CD4-positive, alpha-beta T cell treated with Interleukin-17A for 1 hour (primary cell): ENCODE results near the gene GRIPAP1.

Experiments
- DNase-seq: peaks from one replicate; pipeline ENCODE4 v3.0.0-alpha.2; 2020

The GRIPAP1 gene, protein sequence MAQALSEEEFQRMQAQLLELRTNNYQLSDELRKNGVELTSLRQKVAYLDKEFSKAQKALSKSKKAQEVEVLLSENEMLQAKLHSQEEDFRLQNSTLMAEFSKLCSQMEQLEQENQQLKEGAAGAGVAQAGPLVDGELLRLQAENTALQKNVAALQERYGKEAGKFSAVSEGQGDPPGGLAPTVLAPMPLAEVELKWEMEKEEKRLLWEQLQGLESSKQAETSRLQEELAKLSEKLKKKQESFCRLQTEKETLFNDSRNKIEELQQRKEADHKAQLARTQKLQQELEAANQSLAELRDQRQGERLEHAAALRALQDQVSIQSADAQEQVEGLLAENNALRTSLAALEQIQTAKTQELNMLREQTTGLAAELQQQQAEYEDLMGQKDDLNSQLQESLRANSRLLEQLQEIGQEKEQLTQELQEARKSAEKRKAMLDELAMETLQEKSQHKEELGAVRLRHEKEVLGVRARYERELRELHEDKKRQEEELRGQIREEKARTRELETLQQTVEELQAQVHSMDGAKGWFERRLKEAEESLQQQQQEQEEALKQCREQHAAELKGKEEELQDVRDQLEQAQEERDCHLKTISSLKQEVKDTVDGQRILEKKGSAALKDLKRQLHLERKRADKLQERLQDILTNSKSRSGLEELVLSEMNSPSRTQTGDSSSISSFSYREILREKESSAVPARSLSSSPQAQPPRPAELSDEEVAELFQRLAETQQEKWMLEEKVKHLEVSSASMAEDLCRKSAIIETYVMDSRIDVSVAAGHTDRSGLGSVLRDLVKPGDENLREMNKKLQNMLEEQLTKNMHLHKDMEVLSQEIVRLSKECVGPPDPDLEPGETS

DNA sequence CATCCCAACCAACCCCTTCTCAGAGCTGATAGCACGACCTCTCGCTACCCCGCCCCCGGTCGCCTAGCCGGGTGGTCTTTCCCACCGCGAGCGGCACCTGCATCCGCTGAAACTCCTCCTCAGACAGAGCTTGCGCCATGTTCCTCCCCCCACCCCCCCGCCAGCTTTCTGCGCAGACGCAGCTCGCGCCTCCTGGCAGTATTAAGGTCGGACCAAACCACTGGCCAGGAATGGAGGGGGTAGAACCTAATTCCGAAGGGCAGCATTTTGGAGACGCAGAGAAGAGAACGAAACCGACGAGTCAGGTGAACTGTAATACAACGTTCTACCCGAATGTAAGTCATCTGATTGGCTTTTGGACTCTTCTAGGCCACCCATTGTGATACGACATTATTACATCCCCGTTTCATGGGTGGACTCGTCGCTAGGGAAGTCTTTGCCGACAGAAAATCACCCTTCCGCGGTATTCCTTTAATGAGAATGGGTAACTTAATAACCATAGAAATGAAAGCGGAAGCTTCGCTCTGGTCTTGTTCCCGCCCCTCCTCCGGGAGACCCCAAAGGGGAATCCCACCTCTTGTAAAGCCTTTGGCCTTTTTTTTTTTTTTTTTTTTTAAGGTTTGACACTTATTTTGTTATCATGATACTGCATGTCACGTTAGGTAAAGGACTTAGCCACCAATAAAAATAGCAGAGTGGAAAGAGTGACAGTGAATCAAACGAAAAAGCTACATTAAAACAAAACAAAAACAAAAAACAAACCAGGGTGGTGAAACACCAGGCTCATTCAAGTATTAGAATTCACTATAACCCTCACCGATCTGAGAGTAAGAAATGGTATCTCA, at the start of gene GRIPAP1:
Gene GRIPAP1, minus strand, starts transcription at position 174 of the 845 bp plus-strand sequence. Its CDS starts 35 bp downstream, at position 139.
- DNase-seq = peak; percentile 93

- no peak for DNase-seq
Measured at GRCh38 chrX:49043987-49044281, 41.9 kb upstream of the GRIPAP1 start.

DNA sequence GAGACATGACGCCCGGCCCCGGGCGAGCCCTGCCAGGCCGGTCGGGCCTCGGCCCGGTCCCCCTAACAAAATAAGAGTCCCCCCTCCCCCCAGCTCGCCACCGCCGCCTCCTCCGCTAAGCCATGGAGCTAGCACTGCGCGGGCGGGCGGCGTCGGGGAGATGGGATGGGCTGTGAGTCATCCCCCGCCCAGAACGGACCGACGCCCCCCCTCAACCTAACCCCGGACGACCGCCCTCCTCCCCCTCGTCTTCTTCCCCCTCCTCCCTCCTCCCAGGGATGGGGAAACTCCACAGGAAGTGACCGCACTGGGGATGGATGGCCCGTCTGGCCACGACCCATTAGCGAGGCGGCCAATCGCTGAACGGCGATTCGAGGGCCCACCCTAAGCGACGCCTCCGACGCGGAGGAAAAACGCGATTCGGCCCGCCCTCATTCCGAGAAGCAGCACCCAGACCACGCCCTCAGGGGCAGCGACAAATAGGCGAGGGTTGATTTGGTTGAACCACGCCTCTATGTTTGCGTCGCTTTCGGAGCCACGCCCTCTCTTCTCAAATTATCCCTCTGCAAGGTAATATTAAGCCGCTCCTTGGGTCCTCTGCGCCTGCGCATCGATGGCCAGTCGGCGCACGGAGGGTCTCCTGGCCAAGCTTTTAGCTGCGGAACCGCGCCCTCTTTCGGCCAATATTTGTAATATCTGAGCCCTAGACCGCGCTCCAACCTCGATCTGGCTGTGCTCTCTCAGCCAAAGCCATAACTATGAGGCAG, 41.3 kb upstream of the GRIPAP1 start, which contains the start of gene TFE3:
Gene TFE3, minus strand, starts transcription at position 138 of the 767 bp plus-strand sequence. Its CDS starts 131 bp downstream, at position 7.
- peak; percentile 99 for DNase-seq

- no peak for DNase-seq
Measured at GRCh38 chrX:49042581-49043219, 40.6 kb upstream of the GRIPAP1 start.

DNA sequence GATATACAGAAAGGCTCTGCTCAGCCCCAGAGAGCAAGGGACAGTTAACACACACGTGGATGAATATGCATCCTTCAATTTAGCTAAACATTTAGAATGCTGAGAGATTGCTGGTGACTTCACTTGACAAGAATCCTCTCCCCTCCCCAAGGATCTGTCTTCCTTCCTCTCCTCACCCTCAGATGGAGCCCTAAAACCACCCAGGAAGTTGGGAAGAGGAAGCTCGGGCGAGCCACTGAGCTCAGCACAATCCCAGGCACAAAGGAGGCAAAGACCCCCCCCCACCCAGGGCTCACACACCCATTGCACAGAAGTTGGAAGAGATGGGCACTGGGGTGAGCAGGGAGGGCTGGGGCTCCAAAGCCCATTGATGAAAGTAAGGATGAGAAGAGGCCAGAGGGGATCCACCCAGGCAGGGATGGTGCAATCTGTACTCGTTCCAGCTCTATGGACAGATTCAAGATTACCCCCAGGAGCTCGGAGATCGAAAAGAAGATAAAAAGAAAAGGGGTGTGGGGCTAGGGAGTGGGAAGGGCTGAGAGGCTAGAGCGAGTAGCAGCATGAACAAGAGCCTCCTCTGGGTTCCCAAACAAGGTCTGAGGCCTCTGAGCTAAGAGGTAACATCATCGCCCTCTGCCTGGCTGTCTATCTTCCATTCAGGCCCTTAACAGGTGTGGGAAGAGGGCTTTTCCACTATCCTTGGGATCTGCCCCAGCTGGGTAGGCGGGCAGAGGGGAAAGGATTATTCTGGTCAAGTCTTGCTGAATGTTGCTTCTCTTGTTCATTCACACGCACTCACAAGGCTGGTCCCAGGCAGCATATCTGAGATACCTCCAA, 39.9 kb upstream of the GRIPAP1 start:
- peak; percentile 24 for DNase-seq

DNA sequence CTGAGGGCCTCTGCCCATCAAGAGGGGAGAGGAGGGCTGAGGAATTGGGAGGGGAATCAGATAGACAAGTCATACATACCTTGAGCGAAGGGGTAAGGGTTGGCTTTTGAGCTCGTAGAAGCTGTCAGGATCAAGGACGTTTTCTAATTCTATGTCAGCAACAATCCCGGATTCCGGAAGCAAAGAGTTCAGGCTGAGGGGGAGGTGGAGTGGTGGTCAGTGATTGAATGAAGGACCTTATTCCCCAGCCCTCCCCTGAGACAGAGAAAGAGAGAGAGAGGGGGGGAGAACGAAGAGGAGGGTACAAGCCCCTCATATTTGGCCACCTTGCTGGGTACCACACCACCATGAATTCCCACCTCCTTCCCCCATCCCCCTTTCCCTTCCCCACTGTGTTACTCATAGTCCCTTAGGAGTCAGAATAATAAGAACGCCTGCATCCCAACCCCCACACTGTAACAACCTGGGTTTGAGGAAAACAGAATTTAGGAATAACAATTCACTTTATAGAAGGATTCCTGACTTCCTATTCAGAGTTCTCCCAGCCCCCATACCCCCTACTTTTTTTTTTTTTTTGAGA, 38.4 kb upstream of the GRIPAP1 start:
- no peak for DNase-seq

GRCh38 chrX:49039598-49040375, 37.7 kb upstream of the GRIPAP1 start:
- DNase-seq = peak; percentile 62

DNA sequence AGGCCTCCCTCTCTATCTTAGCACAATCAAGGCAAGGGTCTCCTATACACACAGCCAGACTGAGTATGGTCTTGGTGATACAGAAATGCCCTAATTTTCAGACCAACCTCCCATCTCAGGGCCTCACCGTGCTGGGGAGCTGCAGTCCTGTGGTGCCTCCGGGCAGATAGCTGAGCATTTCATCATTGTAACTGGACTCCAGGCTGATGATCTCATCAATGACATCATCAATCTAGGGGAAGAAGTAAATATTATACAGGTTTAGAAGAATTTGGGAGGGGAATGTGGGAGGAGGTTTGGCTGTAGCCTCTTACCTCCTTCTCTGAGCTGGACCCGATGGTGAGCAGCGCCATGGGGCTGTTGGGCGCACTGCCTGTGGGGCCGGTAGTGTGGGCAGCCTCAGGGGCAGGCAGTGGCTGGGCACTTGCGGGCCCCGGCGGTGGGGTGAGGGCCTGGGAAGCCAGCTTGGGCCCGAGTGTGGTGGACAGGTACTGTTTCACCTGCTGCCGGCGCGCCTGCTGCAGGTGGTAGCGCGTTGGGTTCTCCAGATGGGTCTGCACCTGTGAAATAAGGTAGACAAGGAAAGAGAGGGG, 35.9 kb upstream of the GRIPAP1 start:
- DNase-seq = no peak

DNA sequence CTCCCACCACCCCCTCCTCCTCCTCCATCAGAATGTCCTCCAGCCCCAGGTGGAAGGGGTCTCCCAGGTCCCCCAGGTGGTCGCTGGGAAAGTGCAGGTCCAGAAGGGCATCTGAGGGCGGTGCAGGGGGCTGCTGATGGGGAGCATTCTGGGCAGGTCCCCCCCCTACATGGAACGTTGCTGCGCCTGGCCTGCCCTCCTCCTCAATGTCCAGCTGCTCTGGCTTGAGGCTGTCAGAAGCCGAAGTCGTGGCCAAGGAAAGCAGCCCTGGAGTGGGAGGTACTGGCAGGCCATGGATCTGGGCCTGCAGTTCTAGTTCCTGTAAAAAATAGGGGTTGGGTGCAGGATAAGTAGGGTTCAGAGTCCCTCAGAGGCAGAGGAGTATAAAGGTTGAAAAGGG, 28.2 kb upstream of the GRIPAP1 start:
- DNase-seq = no peak

GRCh38 chrX:49029876-49030275, 27.8 kb upstream of the GRIPAP1 start:
- DNase-seq = no peak

- no peak for DNase-seq
Measured at GRCh38 chrX:49019599-49020249, 17.7 kb upstream of the GRIPAP1 start.

DNA sequence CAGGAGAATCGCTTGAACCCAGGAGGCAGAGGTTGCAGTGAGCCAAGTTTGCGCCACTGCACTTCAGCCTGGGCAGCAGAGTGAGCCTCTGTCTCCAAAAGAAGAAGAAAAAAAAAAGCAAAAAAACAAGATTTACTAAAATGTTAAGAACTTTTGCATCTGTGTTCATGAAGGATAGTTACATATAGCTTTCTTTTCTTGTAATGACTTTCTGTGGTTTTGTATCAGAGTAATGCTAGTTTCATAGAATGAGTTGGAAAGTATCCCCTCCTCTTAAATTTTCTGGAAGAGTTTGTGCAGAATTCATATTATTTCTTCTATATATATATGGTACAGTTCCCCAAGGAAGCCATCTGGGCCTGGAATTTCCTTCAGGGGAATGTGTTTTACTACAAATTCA, 17.0 kb upstream of the GRIPAP1 start:
- no peak for DNase-seq

DNA sequence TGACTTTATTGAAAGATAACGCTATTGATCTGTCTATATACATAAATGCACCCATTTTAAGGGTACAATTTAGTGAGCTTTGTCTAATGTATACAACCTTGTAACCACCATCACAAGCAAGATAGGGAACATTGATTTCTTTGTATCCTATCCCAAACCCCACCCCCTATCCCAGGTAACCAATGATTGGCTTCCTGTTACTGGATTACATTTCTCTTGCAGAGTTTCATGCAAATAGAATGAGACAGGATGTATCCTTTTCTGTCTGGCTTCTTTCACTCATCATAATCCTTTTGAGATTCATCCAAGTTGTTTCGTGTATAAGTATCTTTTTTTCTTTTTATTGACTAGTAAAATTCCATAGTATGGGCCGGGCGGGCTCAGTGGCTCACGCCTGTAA, 1.6 kb upstream of the GRIPAP1 start:
- DNase-seq = no peak

DNA sequence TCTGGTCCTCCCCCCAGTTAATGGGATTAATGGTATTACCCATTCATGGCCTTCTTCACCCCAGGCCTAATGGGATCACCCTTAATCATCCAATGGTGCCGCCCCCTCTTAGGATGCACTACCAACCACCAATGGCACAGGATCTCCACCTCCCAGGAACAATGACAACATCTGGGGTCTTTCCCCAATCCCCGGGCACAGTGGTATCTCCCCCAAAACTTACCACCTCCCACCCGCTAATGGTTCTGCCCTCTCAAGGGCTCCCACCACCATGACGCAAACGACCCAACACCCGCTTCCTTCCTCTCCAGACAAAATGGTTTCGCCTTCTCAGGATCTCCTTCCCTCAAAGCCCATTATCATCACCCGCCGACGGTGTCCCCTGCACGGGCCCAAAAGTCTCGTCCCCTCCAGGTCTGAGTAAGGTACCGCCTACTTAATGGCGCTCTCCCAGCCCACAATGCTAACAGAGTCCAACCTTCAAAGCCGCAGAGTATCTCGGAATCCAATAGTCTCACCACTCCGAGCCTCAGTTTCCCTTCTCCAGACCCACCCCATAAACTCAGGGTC, 458 bp downstream of the GRIPAP1 start:
- DNase-seq = peak; percentile 82

DNA sequence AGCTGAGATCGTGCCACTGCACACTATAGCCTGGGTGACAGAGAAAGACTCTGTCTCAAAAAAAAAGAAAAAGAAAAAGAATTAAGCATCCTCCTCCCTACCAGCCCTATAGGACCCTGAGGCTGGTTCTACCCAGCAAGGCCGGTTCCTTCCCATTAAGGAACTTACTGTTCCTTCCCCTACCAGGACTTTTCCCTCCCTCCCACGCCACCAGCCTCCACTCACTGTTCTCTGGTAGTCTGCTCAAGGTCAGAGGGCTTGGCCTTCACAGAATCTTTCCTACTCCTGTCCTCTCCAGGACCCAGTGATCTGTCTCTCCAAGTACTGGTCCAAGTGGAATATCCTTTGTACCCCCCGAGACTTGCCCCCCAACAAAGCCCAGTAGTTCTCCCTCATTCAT, 1.4 kb downstream of the GRIPAP1 start:
- no peak for DNase-seq

DNA sequence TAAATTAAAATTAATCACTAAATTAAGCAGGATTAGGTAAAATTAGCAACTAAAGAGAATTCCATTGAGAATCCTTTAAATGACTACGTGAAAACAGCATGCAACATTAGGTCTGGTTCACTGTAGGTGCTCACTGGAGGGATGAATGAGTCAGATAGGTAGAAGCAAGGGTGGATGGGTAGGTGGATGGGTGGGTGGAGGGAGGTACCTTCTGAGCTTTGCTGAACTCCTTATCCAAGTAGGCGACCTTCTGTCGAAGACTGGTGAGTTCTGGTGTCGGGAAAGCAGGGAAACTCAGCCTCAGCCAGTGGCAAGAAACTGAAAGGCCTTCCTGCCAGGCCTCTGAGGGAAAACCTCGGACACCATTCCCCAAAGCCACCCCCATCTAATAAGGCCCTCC, 3.0 kb downstream of the GRIPAP1 start:
- no peak for DNase-seq

DNA sequence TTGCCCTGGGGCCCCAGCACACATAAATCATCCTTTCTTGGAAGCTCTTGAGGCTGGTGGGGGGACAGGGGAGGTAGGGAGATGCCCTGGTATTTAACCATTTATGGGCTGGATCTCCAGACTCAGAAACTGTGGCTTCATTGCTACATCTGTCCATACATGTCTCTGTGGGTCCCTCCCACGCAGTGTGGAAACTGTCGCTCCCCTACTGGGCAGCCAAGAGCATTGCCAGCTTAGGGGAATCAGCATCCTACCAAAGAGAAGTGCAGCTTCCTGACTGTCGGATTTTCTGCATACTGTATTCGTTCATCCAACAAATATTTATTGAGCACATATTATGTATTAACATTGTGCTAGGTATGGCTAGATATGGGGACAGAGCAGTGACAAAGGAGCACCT, 3.7 kb downstream of the GRIPAP1 start:
- DNase-seq = no peak

DNA sequence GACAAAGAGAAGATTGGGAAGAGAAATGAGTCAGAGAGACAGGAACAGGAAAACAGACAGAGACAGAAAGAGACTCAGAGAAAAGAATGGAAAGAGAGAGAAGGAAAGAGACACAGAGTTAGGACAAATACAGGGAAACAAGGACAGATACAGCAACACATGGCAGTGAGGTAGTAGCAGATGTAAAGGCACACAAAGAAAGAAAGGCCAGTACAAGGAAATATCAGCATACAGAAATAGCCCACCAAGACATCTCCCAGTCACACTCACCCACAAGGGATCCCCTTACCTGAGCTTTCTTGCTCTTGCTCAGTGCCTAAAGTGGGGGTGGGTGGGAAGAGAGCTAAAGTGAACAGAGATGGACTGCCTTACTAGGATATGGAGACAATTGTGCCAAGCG, 4.2 kb downstream of the GRIPAP1 start:
- DNase-seq = no peak
